ENCODE results near the gene PPAN.

DNA sequence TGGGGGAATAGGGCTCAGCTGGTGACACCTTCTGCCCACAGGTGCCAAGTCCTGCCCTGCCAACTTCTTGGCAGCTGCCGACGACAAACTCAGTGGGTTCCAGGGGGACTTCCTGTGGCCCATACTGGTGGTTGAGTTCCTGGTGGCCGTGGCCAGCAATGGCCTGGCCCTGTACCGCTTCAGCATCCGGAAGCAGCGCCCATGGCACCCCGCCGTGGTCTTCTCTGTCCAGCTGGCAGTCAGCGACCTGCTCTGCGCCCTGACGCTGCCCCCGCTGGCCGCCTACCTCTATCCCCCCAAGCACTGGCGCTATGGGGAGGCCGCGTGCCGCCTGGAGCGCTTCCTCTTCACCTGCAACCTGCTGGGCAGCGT lies 7.4 kb downstream of the PPAN start:
- no peak for TF ChIP-seq POLR2A (IDR thresholded peaks at IDR 0.05)
- TF ChIP-seq, protein P1, sequence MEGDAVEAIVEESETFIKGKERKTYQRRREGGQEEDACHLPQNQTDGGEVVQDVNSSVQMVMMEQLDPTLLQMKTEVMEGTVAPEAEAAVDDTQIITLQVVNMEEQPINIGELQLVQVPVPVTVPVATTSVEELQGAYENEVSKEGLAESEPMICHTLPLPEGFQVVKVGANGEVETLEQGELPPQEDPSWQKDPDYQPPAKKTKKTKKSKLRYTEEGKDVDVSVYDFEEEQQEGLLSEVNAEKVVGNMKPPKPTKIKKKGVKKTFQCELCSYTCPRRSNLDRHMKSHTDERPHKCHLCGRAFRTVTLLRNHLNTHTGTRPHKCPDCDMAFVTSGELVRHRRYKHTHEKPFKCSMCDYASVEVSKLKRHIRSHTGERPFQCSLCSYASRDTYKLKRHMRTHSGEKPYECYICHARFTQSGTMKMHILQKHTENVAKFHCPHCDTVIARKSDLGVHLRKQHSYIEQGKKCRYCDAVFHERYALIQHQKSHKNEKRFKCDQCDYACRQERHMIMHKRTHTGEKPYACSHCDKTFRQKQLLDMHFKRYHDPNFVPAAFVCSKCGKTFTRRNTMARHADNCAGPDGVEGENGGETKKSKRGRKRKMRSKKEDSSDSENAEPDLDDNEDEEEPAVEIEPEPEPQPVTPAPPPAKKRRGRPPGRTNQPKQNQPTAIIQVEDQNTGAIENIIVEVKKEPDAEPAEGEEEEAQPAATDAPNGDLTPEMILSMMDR (IDR thresholded peaks at IDR 0.05): no peak
